Measurements from ENCODE around the gene PLA2G4D.

DNA sequence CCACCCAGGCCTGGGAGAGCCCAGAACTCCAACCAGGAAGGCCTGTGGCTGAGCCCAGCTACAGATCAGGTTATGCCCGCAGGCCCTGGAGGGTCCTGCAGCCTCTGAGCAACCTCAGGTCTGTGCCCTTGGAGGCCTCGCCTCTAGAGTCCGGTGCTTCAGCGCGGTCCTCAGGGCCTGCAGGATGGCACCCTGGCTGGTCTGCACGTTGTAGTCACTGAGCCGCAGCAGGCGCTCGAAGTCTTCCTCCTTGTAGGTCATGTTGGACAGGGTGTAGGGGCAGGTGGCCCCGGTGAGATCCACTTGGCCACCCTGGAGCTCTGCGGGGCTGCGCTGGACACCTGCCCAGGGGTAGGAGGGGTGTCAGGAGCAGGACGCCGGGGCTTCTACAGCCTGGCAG lies 25.8 kb downstream of the PLA2G4D start:
- TF ChIP-seq, protein P1, sequence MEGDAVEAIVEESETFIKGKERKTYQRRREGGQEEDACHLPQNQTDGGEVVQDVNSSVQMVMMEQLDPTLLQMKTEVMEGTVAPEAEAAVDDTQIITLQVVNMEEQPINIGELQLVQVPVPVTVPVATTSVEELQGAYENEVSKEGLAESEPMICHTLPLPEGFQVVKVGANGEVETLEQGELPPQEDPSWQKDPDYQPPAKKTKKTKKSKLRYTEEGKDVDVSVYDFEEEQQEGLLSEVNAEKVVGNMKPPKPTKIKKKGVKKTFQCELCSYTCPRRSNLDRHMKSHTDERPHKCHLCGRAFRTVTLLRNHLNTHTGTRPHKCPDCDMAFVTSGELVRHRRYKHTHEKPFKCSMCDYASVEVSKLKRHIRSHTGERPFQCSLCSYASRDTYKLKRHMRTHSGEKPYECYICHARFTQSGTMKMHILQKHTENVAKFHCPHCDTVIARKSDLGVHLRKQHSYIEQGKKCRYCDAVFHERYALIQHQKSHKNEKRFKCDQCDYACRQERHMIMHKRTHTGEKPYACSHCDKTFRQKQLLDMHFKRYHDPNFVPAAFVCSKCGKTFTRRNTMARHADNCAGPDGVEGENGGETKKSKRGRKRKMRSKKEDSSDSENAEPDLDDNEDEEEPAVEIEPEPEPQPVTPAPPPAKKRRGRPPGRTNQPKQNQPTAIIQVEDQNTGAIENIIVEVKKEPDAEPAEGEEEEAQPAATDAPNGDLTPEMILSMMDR (conservative IDR thresholded peaks at IDR 0.05; ENCODE audit: low read depth, low read length): no peak
- TF ChIP-seq EZH2 (IDR thresholded peaks at IDR 0.05; ENCODE audit: borderline replicate concordance, low read depth, low read length, poor library complexity, severe bottlenecking): no peak

Data from A673 (cell line).